H54 (cell line): ENCODE measurements around the gene ZNF689.
"Not testable (repeated sequence)": the region's sequence is repeated elsewhere in the genome, so short reads cannot be mapped to it uniquely, and the experiment has no call there.

Experiments used
- DNase-seq: peaks from one replicate; pipeline ENCODE4 v3.0.0; 2011; ENCODE audit warnings: low spot score, mixed read lengths; ENCODE audit not compliant: insufficient read length
- FAIRE-seq: peaks from 3 replicates; lab custom pipeline; 2011; peaks lifted over from hg19 to GRCh38; lab: Jason Lieb, UNC
- POLR2A ChIP-seq: IDR thresholded peaks from 2 replicates; pipeline ENCODE4 v1.6.1; 2011; ENCODE audit warnings: low read depth, mild to moderate bottlenecking, low read length

The ZNF689 gene

DNA sequence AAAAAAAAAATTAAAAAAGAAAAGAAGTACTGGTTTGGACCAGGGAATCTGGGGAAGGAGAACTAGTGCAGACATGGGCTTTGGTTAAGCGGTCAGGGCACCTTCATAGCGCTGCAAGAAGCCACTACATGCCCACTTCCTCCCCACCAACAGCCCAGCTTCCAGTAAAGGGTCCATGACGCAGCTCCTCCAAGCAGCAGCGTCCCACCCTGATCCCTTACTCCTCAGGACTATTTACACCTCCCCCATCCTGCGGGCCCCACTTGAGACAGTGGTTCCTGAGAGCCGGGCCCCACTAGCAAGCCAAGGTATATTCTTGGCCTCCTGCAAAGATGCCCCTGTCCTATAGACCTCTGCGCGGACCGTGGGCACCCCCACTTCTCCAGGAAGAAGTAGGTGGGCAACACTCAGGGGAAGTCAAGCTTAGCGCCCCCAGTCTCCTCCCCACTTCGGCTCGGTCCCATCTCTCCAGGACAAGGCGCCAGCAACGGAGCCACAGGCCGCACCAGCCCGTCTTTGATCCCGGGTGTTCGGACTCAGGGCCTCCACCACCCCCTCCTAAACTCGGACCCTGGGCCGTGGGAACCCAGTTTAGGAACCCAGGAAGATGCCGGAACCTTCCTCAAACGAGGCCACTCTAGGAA is 39.7 kb upstream of the ZNF689 start:
- FAIRE-seq (no peak), DNase-seq (no peak)
- TF ChIP-seq POLR2A, result no peak

DNA sequence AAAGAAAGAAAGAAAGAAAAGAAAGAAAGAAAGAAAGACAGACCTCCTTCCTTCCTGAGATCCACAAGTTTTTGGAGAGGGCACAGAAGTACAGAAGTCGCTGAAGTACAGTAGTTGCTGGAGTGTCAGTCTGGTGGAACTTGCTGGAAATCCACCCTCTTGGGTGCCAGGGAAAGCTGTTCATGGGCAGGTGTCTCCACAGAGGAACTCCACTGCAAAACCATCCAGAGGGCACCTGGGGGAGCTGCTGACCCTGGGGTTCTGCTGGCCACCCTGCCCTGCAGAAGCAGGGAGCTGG is 37.0 kb upstream of the ZNF689 start:
- no peak for TF ChIP-seq POLR2A

DNA sequence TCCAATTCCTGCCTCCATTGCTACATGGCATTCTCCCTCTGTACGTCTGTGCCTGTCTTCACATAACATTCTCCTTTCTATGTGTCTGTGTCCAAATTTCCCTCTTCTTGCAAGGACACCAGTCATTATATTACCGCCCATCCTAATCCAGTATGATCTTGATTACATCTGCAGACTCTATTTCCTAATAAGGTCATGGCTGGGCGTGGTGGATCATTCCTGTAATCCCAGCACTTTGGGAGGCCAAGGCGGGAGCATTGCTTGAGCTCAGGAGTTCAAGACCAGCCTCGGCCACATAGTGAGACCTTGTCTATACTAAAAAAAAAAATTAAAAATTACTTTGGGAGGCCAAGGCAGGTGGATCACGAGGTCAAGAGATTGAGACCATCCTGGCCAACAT is 35.5 kb upstream of the ZNF689 start:
- no peak for TF ChIP-seq POLR2A
- FAIRE-seq (no peak), DNase-seq (no peak)

More for the DNA sequence above, 37.0 kb upstream of the ZNF689 start:
- FAIRE-seq (no peak), DNase-seq (no peak)

DNA sequence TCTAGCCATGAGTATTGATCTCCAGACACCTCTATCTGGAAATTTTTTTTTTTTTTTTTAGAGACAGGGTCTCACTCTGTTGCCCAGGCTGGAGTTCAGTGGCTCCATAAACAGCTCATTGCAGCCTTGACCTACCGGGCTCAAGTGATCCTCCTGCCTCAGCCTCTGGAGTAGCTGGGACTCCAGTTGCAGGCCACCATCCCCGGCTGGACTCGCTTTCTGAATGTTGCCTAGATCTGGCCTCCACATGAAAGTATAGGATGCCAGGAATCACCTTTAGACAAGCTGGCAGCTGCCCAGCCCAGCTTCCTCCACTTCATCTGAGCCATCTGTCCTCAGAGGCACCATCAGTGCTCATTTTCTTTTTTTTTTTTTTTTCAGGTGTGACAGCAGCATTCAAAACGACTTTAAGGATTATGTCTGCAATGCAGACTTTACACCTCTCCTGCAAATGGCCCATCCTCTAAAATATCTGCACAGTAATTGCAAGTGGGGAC is 34.2 kb upstream of the ZNF689 start:
- FAIRE-seq (no peak), DNase-seq (no peak)
- no peak for TF ChIP-seq POLR2A

DNA sequence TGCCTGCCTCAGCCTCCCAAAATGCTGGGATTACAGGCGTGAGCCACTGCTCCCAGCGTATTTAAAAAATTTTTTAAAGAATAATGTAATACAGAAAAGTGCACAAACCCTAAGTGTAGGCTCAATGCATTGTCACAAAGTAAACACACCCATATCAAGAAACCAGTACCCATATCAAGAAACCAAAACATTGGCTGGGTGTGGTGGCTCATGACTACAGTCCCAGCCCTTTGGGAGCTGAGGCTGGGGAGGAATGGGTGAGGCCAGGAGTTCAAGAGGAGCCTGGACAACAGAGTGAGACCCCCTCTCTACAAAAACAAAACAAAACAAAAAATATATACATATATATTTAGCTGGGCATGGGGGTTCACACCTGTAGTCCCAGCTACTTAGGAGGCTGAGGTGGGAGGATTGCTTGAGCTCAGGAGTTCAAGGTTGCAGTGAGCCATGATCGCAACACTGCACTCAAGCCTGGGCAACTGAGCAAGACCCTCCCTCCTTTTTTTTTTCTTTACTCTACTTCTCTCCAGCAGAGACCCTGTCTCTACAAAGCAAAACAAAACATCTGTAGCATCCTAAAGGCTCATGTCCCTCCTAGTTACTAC is 31.3 kb upstream of the ZNF689 start:
- DNase-seq (no peak), FAIRE-seq (no peak)
- no peak for TF ChIP-seq POLR2A

DNA sequence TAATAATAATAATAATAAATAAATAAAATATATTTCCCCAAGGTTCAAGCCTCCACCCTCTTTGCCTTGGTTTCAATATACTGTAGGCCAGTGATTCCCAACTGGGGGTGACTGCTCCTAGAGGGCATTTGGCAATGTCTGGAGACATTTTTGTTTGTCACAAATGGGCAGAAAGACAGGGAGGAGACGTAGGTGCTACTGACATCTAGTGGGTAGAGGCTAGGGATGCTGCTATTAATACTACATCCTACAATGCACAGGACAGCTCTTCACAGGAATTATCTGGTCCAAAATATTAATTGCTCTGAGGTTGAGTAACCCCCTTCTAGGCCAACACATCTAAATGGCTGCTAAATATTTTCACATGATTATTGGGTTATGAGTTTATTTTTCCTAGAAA is 27.8 kb upstream of the ZNF689 start:
- TF ChIP-seq POLR2A, result no peak
- FAIRE-seq, result peak; percentile 66
- DNase-seq, result no peak

DNA sequence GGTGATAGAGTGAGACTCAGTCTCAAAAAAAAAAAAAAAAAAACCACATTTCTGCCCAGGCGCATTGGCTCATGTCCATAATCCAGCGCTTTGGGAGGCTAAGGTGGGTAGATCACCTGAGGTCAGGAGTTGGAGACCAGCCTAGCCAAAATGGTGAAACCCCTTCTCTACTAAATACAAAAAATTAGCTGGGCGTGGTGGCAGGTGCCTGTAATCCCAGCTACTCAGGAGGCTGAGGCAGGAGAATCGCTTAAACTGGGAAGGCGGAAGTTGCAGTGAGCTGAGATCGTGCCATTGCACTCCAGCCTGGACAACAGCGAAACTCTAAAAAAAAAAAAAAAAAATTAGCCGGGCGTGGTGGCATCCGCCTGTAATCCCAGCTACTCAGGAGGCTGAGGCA is 26.9 kb upstream of the ZNF689 start:
- not testable (repeated sequence) for FAIRE-seq, DNase-seq

DNA sequence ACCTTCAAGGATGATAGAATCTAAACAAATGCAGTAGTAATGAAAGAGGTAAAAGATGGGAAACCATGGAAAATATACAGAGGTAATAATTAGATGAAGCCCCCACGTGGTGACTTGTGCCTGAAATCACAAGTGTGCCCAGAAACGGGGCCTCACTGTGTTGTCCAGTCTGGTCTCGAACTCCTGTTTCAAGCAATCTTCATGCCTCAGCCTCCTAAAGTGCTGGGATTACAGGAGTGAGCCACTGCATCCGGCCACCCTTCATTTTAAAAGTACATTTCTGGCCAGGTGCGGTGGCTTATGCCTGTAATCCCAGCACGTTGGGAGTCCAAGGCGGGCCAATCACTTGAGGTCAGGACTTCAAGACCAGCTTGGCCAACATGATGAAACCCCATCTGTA is 26.4 kb upstream of the ZNF689 start:
- FAIRE-seq (no peak), DNase-seq (no peak)
- TF ChIP-seq POLR2A, result no peak

DNA sequence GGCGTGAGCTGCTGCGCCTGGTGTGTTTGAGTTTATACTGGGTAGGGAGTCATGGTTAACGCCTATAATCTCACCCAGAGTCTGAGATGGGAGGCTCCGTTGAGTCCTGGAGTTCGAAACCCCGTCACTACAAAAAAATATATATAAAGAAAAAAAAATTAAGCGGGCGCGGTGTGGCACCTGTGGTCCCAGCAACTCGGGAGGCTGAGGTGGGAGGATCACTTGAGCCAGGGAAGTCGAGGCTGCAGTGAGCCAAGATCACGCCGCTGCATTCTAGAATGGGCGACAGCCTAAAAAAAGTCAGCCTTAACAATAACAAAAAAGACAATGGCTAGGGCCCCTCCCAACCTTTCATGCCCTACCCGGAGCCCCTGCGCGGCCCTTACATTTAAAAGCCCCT is 23.3 kb upstream of the ZNF689 start:
- DNase-seq, result no peak
- TF ChIP-seq POLR2A, result no peak
- no peak for FAIRE-seq

DNA sequence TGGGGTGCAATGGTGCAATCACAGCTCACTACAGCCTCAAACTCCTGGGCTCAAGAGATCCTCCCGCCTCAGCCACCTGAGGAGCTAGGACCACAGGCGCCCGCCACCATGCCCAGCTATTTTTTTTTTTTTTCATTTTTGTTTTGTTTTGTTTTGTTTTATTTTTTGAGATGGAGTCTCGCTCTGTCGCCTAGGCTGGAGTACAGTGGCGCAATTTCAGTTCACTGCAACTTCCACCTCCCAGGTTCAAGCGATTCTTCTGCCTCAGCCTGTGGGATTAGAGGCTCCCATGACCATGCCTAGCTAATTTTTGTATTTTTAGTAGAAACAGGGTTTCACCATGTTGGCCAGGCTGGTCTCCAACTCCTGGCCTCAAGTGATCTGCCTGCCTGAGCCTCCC is 22.3 kb upstream of the ZNF689 start:
- FAIRE-seq, DNase-seq: not testable (repeated sequence)

DNA sequence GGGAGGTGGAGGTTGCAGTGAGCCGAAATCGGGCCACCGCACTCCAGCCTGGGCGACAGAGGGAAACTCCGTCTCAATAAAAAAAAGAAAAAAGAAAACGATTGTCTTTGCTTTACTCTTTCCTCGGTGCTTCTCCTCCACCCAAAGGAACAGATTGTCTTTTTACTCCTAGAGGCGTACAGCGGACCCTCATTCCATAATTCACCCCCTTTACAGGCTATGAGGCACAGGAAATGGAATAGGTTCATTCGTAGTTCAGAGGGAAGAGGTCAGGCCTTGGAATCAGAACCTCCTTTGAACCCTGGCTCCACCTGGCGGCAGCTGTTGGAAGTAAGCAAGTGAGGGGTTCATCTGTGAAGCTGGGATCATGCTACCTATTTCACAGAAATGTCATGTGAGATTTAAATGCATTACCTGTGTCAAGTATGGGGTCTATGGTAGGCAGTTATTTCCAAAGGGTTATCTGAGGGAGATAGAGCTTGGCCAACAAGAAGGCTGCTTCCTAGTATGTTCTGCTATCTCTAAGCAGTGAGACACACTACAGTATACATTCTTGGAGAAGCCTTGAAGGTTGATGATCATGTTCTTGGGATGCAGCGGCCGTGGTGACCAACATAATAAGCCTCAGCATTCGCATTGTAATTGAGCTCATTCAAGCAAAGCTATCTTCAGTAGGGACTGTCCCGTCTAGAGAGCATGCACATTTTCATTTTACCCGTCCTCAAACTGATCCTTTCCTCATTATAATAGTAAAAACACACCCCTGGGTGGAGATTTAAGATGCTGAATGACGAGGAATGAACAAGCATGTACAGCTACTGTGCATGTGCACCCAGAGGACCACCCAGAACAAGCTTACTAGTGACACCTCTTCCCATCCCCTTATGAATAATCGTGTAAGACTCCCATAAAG is 18.7 kb upstream of the ZNF689 start:
- FAIRE-seq (peak; percentile 55), DNase-seq (peak; percentile 44)
- TF ChIP-seq POLR2A, result no peak

DNA sequence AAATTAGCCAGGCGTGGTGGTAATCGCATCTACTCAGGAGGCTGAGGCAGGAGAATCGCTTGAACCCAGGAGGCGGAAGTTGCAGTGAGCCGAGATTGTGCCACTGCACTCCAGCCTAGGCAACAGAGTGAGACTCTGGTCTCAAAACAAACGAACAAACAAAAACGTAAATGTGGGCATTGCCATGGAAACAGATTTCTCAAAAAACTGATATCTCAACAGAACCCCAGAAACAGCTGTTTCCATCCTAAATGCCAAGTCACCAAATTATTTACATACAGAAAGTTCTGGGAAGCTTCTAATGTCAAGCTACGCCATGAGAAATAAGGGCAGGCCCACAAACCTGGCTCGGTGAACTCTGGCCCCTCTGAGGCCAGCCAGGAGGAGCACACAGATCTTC is 16.0 kb upstream of the ZNF689 start:
- DNase-seq (no peak), FAIRE-seq (no peak)
- TF ChIP-seq POLR2A, result no peak

DNA sequence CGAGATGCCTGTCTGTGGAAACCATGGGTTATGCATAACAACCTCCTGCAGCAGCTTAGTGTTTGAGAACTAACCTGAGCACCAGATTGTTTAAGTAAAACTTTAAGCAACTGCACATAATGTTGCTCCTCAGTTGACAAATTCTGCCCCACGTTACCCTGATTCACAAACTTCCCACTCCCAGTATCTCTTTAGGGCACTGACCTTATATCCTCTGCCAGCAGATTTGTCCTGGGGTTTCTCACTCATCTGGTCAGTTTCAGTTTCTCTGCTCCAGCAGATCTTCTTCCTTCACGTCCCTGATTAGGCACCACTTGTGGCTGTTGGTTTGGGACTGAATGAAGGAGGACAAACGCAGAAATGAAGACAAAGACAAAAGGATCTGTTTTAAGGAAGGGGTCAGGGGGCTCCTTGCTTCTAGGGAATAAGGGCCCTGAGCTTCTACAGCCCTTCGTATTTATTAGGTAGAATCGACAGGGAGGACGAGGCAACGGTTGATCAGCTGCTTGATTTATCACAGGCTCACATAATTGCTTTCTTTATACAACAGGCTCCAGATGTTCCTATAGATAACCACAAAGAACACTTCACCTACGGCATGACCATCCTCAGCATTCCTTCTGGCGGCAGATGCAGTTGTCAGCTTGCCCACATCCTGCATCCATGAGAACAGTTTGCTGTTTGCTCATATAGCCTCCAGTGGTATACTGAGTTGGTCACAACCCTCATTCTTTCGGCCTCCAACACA is 13.5 kb upstream of the ZNF689 start:
- FAIRE-seq (no peak), DNase-seq (no peak)
- TF ChIP-seq POLR2A, result no peak
